A204.1 (cell line): ENCODE measurements around the gene TANC1.

ENCODE experiments used
- FAIRE-seq: peaks from 2 replicates; lab custom pipeline; 2012; peaks lifted over from hg19 to GRCh38; lab: Jason Lieb, UNC

Gene TANC1

GRCh38 chr2:159160954-159161353 lies 192.5 kb downstream of the TANC1 start:
- no peak for FAIRE-seq

GRCh38 chr2:159163930-159164329 lies 195.5 kb downstream of the TANC1 start:
- no peak for FAIRE-seq

GRCh38 chr2:159164457-159164911 lies 196.0 kb downstream of the TANC1 start:
- FAIRE-seq, result no peak

GRCh38 chr2:159165048-159165447 lies 196.6 kb downstream of the TANC1 start:
- FAIRE-seq, result no peak

DNA sequence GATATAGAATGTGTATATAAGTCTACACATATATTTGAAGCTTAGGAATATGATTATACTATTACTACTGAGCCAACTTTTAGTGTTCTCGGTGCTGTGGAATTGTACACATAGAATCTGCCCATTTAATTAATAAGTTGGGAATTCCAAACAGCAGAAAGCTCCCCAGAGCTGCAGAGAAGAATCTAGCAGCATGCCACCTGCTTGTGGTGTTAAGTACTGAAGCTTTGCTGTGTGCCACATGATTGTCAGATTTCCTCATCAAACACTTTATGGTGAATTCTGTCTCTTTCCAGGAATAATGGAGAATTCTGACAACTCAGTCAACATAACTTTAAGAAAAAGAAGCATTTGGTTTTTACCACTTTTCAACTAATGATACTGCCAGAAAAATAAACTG lies 200.3 kb downstream of the TANC1 start:
- FAIRE-seq, result no peak

DNA sequence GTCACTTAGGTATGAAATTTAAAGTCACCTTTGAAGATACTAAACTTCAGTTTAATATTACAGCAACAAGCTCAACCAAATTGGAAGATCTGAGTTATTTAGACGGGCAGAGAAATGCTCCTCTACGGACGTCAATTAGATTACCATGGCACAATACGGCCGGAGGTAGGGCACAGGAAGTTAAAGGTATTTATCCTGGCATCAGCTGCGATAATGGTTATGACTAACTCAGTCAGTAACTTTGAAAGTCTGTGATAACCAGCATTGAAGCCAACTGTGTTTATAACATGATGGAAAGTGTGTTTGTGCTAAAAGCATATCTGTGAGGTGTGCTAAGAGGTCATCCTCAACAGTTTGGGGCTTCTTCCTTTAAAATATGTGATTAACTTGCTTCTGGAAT lies 200.7 kb downstream of the TANC1 start:
- no peak for FAIRE-seq

DNA sequence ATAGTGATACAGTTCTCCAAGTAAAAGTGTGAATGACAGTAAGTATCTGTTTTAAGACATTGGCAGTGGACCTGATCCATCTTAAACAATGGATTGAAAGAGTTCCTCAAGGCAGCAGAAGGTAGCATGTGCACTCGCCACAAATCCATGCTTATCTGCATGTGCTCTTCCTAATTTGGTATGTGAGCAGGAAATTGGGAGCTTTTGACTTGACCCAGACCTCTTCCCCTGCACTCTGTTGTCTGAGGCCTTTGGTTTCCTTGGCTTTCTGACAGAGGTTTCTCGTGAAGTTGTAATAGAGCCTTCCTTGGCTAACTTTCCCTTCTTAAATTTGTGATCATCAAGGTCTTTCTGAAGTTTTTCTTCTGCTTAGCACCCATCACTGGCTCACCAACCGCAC lies 204.0 kb downstream of the TANC1 start:
- no peak for FAIRE-seq

DNA sequence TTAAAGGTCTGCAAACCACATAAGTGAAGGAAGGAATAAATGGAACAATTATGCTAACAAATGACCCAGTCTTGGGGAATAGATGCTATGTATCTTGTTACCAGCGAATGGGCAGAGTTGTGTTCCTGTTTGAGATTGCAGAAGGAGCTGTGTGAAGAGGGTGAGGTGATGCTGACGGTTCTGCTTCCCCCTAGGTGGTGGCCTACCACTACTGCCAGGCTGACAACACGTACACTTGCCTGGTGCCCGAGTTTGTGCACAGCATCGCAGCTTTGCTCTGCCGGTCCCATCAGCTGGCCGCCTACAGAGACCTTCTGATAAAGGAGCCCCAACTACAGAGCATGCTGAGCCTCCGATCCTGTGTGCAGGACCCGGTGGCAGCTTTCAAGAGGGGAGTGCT lies 206.3 kb downstream of the TANC1 start:
- FAIRE-seq, result no peak

DNA sequence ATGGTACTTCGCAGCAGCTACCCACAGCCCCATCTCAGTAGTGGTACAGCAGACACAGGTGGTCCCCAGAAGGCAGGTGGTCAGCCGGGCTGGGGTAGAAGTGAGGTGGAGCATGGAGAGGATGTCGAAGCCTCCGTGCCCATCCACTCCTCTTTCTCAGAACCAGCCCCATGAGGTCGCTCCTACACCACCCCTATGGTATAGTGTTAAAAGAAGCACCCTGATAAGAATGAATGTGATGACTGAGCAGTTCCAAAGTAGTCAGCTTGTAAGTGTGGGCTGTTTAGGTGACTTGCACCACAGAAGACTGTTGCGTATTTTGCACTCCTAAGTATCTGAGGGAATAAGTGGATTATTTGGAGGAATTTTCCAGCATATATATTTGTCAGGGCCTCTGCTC lies 206.7 kb downstream of the TANC1 start:
- FAIRE-seq, result no peak

- no peak for FAIRE-seq
Observed at GRCh38 chr2:159175927-159176326, 207.5 kb downstream of the TANC1 start.

DNA sequence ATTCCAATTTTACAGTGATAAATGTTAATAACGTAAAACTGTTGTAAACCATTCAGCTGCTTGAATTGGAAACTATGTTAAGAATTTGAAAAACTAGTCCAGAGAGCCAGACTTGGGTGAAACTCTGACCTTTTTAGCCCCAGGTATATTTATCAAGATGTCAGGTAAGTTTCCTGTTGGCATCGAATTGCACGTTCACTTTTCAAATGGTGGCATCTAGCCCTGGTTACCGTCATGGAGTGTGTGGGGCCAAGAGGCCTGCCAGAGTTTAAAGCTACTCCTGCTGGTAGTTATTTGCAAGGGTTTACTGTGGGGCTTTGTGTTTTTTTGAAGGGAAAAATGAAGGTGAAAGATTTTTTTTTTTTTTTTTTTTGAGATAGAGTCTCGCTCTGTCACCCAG lies 208.1 kb downstream of the TANC1 start:
- FAIRE-seq, result no peak

DNA sequence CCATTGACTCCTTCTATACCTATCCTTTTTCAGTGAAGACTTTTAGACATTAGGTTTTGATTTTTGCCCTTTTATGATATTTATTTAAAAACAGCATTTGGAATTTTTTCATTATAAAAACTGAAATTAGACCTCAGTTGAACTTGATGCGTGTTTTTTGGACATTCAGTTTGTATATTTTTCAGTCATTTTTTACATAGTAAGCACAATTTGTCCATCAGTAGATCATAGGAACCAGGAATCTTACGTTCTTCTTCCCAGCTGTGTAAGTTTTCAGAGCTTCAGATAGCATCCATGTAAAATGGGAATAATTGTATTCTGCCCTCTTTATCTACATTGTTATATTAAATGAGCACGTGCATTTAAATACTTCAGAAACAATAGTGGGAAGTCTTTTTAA lies 208.9 kb downstream of the TANC1 start:
- FAIRE-seq, result no peak

DNA sequence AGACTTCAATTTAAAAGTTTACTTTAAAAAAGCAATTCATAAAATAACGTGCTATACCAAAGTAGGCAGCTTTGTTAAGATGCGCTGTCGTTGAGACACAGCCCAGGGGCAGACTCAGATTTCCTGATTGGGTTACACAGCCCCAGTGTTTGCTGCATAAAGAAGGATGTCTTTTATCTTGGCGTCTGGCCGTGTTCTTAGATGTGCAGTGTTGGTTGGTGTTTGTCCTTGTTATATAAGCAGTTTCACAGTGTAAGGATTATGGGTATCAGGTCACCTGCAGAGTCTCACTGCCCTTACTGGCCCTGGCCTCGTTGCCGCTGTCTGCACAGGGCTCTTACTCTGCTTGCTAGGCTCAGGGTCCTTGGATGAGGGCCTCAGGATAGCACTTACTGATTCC lies 209.5 kb downstream of the TANC1 start:
- FAIRE-seq, result no peak

DNA sequence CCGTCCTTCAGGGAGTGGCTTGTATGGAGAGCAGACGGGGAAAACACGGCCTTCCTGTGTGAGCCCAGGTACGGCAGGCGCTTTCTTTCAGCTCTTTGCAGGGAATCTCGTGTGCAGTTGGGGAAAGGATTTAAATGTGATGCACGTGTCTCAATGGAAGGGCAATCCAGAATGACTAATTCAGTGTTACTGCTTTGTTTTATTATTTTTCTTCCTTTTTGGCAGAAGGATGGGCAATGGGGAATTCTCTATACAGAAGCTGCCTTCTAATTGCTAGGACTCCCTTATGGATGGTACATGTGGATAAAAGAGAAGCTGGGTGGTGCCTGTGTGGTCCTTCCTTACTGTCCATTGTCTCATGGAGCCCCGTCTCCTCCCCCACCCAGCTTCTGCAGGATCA lies 210.7 kb downstream of the TANC1 start:
- no peak for FAIRE-seq

- FAIRE-seq, result no peak
Observed at GRCh38 chr2:159179696-159180095, 211.3 kb downstream of the TANC1 start.

GRCh38 chr2:159183346-159183745 lies 214.9 kb downstream of the TANC1 start:
- FAIRE-seq, result no peak

GRCh38 chr2:159185401-159186130 lies 217.1 kb downstream of the TANC1 start:
- no peak for FAIRE-seq

GRCh38 chr2:159186462-159186861 lies 218.0 kb downstream of the TANC1 start:
- no peak for FAIRE-seq

DNA sequence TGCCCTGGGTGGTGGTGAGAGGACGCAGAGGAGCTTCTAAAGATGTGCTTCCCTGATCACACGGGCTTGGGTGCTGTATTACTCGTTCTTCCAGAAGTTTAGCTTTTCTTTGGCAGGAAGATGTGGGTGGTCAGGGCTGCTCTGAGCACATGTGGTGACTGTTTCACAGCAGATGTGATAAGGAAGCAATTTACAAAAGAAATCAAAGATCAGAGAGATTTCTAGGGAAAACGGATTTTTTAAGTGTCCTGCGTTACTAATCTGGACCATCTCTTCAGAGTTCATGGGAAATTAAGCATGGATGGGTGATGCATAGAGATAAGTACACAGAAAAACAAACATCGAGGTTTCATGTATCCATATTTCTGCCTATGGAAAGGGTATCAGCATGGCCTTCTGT lies 218.7 kb downstream of the TANC1 start:
- FAIRE-seq, result no peak

- FAIRE-seq, result no peak
Observed at GRCh38 chr2:159188449-159188848, 220.0 kb downstream of the TANC1 start.

GRCh38 chr2:159192371-159192918 lies 224.0 kb downstream of the TANC1 start:
- no peak for FAIRE-seq

- no peak for FAIRE-seq
Observed at GRCh38 chr2:159193791-159194190, 225.4 kb downstream of the TANC1 start.

DNA sequence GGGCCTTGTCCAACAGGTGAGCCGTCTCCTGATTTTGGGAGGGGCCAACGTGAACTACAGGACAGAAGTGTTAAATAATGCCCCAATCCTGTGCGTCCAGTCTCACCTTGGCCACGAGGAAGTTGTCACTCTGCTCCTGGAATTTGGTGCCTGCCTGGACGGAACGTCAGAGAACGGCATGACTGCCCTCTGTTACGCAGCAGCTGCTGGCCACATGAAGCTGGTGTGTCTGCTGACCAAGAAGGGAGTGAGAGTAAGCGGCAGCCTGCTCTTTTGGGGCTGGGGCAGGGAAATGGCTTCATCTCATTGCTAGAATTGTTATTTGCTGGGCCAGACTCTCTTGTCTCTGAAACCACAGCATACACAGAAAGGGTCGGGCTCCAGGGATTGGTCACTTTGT lies 225.8 kb downstream of the TANC1 start:
- no peak for FAIRE-seq

DNA sequence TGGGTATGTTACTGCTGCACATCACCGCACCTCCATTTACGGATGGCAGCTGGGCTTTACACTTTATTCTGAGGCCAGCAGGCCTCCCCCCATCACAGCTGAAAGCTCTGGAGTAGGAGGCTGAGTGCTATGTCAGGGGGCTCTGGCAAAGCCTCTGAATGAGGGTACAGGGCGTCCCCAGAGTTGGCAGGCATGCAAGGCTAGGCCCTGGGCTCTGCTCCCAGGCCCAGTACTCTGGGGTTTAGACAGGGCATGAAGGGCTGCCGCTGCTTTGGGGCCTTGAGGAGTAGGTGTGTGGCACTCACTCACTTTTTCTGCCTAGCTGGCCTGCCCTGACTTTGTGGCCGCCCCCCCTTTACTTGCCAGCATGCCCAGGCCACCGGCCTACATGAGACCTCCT lies 227.3 kb downstream of the TANC1 start:
- FAIRE-seq, result no peak
